Smooth muscle cell (in vitro differentiated cells): ENCODE results near the gene ITGB2. TPM values are rescaled to one million over a fixed set of nuclear protein-coding genes. Genes with fewer than 3 reads are reported as not detected.

Experiments
- DNase-seq: peaks from one replicate; lab custom pipeline; 2025; ENCODE audit not compliant: unreplicated experiment; lab: John Stamatoyannopoulos, UW
- H2AFZ ChIP-seq: fragments of 200-600 bp; sonication (generic); 2 replicates; pipeline ENCODE4 v1.6.0; 2016; ENCODE audit warnings: antibody characterized with exemption, low read depth, mild to moderate bottlenecking
- H3F3A ChIP-seq: fragments of 200-600 bp; sonication (generic); 2 replicates; pipeline ENCODE4 v1.6.0; 2017; ENCODE audit warnings: antibody characterized with exemption, low read depth
- H3K27ac ChIP-seq: fragments of 200-600 bp; sonication (generic); 2 replicates; pipeline ENCODE4 v1.5.1; 2016; ENCODE audit warnings: low read depth, mild to moderate bottlenecking
- H3K27me3 ChIP-seq: fragments of 200-600 bp; sonication (generic); 2 replicates; pipeline ENCODE4 v1.6.1; 2016; ENCODE audit warnings: low read depth, mild to moderate bottlenecking
- H3K36me3 ChIP-seq: fragments of 200-600 bp; sonication (generic); 2 replicates; pipeline ENCODE4 v1.5.1; 2016; ENCODE audit warnings: low read depth
- H3K4me1 ChIP-seq: fragments of 200-600 bp; sonication (generic); 2 replicates; pipeline ENCODE4 v1.5.1; 2016; ENCODE audit warnings: low read depth
- H3K4me2 ChIP-seq: fragments of 200-600 bp; sonication (generic); 2 replicates; pipeline ENCODE4 v1.6.0; 2016; ENCODE audit warnings: mild to moderate bottlenecking
- H3K4me3 ChIP-seq: fragments of 200-600 bp; sonication (generic); 2 replicates; pipeline ENCODE4 v1.5.1; 2016; ENCODE audit warnings: mild to moderate bottlenecking
- H3K79me2 ChIP-seq: fragments of 200-600 bp; sonication (generic); 2 replicates; pipeline ENCODE4 v1.6.0; 2016; ENCODE audit warnings: low read depth, mild to moderate bottlenecking
- H3K9ac ChIP-seq: fragments of 200-600 bp; sonication (generic); 2 replicates; pipeline ENCODE4 v1.6.0; 2016; ENCODE audit warnings: low read depth
- H3K9me3 ChIP-seq: fragments of 200-600 bp; sonication (generic); replicated peaks from 2 replicates; pipeline ENCODE4 v1.5.1; 2016; ENCODE audit warnings: low read depth
- H4K20me1 ChIP-seq: fragments of 200-600 bp; sonication (generic); 2 replicates; pipeline ENCODE4 v1.6.0; 2016; ENCODE audit warnings: low read depth
- CTCF ChIP-seq: fragments of 200-600 bp; sonication (generic); IDR thresholded peaks from 2 replicates; pipeline ENCODE4 v1.5.1; 2017; ENCODE audit warnings: borderline replicate concordance, mild to moderate bottlenecking, antibody characterized with exemption; ENCODE audit not compliant: insufficient read depth, poor library complexity, severe bottlenecking
- WGBS: methylation state at CpG from one replicate; pipeline ENCODE4 v1.1.7; 2016; ENCODE audit warnings: low lambda C conversion rate; 5-methylcytosine and 5-hydroxymethylcytosine counted together
- polyA plus RNA-seq: library from polyadenylated mRNA; unstranded; fragments of >200 nt; fragmentation: Nextera tagmentation; extraction: Ambion mirVana; gene quantifications from 2 replicates; pipeline ENCODE4 v1.2.1, GENCODE V29; 2016
- total RNA-seq: library from RNA; depleted of rRNA; stranded (reverse); fragments of >200 nt; gene quantifications from 2 replicates; pipeline ENCODE4 v1.2.3, GENCODE V29; 2014

Gene ITGB2
- total and polyA plus RNA-seq, 2 experiments from 2014 or later = 0.18 to 0.86 TPM

- WGBS = 98% methylated on average over 14 of the region's 15 CpGs
- no peak for TF ChIP-seq CTCF
- Histone ChIP-seq H3K79me2 (peaks cover 88% of the 10 kb centered on the region), H3K36me3 (peaks cover 3% of the 10 kb centered on the region), H3K27ac (no peak overlapping the region), H2AFZ (no peak overlapping the region), H3K4me2 (no peak overlapping the region), H3K4me1 (no peaks in the 10 kb centered on the region), H3K4me3 (no peak overlapping the region), H4K20me1 (peaks cover 100% of the 10 kb centered on the region), H3K27me3 (no peaks in the 10 kb centered on the region), H3F3A (no peaks in the 10 kb centered on the region), H3K9ac (no peak overlapping the region), H3K9me3 (no peaks in the 10 kb centered on the region)
- no peak for DNase-seq
These were observed 62.4 kb downstream of the ITGB2 start for GRCh38 chr21:44858291-44858690.

GRCh38 chr21:44857127-44857892 lies 63.4 kb downstream of the ITGB2 start:
- H3K79me2 ChIP-seq = peaks cover 82% of the 10 kb centered on the region
- H4K20me1 ChIP-seq = peaks cover 100% of the 10 kb centered on the region
- H3K27ac ChIP-seq = no peak overlapping the region
- no peak overlapping the region for H2AFZ ChIP-seq
- H3K36me3 ChIP-seq = peaks cover 3% of the 10 kb centered on the region
- no peaks in the 10 kb centered on the region for H3K4me1 ChIP-seq
- H3K9me3 ChIP-seq = no peaks in the 10 kb centered on the region
- H3F3A ChIP-seq = no peaks in the 10 kb centered on the region
- no peak for TF ChIP-seq CTCF
- WGBS = 96% methylated on average over 16 of the region's 16 CpGs
- H3K9ac ChIP-seq = no peak overlapping the region
- H3K27me3 ChIP-seq = no peaks in the 10 kb centered on the region
- H3K4me2 ChIP-seq = no peak overlapping the region
- DNase-seq = no peak
- no peak overlapping the region for H3K4me3 ChIP-seq

- Histone ChIP-seq H4K20me1 (peaks cover 100% of the 10 kb centered on the region), H2AFZ (no peak overlapping the region), H3K4me3 (no peak overlapping the region), H3K9ac (no peak overlapping the region), H3K36me3 (peaks cover 9% of the 10 kb centered on the region), H3K79me2 (peaks cover 76% of the 10 kb centered on the region), H3K9me3 (no peaks in the 10 kb centered on the region), H3K4me1 (no peaks in the 10 kb centered on the region), H3F3A (no peaks in the 10 kb centered on the region), H3K4me2 (no peak overlapping the region), H3K27me3 (no peaks in the 10 kb centered on the region), H3K27ac (peak overlapping the region; percentile 11)
- DNase-seq = no peak
- TF ChIP-seq CTCF = no peak
- 97% methylated on average over 17 of the region's 17 CpGs for WGBS
These were observed 64.6 kb downstream of the ITGB2 start for GRCh38 chr21:44856131-44856530.

GRCh38 chr21:44855572-44855971 lies 65.1 kb downstream of the ITGB2 start:
- no peak for TF ChIP-seq CTCF
- Histone ChIP-seq H3K79me2 (peaks cover 71% of the 10 kb centered on the region), H3K27ac (no peak overlapping the region), H3K36me3 (peaks cover 9% of the 10 kb centered on the region), H3K4me2 (no peak overlapping the region), H3K4me1 (no peaks in the 10 kb centered on the region), H3F3A (no peaks in the 10 kb centered on the region), H3K9me3 (no peaks in the 10 kb centered on the region), H3K27me3 (no peaks in the 10 kb centered on the region), H3K9ac (no peak overlapping the region), H3K4me3 (no peak overlapping the region), H4K20me1 (peaks cover 100% of the 10 kb centered on the region), H2AFZ (no peak overlapping the region)
- DNase-seq = no peak
- 98% methylated on average over 14 of the region's 14 CpGs for WGBS
